Measurements from ENCODE around the gene PSMC5.
"Not testable (repeated sequence)": the region's sequence is repeated elsewhere in the genome, so short reads cannot be mapped to it uniquely, and the experiment has no call there.

Gene PSMC5

DNA sequence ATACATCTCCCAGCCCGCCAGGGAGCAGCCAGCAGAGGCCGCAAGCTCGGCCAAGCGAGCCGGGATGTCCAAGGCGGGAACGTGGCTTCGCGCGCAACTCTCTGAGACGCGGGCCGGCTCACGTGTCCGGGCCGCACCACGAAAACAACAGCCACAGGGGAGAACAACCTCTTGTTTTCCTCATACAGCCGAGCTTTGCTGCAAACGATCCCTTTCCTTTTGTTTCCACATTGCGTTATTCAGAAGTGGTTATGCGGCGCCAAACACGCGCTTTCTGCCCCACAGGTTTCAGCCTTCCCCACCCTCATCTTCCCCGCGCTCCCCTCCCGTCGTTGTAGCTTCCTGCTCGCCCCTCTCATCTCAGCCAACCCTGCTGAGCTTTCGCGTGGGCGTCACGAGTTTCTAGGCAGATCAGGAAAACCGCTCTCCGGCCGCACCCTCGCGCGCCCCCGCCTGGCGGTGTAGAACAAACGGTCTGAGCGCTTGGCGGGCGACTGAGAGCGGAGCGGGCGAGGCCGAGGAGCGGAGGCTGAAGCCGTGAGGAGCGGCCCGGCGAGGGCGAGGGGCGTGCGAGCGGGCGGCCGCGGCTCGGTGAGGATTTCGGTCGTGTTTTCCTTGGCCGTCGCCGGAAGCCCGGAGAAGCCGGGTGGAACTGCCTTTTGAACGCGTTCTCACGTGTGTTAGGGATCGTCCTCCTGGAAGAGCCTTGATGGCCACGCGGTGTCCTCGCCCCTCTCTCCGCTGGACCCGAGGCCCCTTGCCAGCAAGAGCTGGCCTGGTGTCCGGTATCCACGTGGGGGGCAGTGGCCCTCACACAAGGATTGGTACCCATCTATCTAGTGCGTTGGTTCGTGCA is 21.8 kb downstream of the PSMC5 start:
- no peaks in the 10 kb centered on the region for H3K9me3 Mint-ChIP-seq
- no peaks in the 10 kb centered on the region for H3K27me3 Mint-ChIP-seq
- peak overlapping the region; percentile 91 to 96 for H3K27ac Mint-ChIP-seq
- H3K36me3 Mint-ChIP-seq (ENCODE audit: insufficient read depth), result no peaks in the 10 kb centered on the region
- H3K4me3 Mint-ChIP-seq, result peak overlapping the region; percentile 60 to 83
- H3K4me1 Mint-ChIP-seq (ENCODE audit: low read depth in 2 of 2), result peaks cover 14 to 16% of the 10 kb centered on the region in 2 donors
- ATAC-seq (replicated peaks) (peak; percentile 95), DNase-seq (peak; percentile 94 to 96 (median 94))

DNA sequence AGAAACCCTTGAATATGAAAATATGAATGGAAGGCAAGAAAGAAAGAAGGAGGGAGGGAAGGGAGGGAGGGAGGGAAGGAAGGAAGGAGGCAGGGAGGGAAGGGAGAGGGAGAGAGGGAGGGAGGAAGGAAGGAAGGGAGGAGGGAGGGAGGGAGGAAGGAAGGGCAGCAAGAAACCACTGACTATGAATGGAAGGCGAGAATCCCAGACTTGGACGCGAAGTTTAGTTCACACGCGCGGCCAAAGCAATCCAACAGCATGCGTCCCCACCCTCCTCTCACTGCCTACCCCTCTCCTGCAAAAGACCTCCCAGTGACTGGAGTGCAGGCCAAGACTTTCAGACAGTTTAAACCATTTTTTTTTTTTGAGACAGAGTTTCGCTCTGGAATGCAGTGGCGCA is 23.2 kb downstream of the PSMC5 start:
- no peak overlapping the region for H3K4me3 Mint-ChIP-seq
- no peaks in the 10 kb centered on the region for H3K9me3 Mint-ChIP-seq
- no peaks in the 10 kb centered on the region for H3K27me3 Mint-ChIP-seq
- DNase-seq (no peak), ATAC-seq (replicated peaks) (no peak)
- H3K4me1 Mint-ChIP-seq (ENCODE audit: low read depth in 2 of 2), result peaks cover 14 to 15% of the 10 kb centered on the region in 2 donors
- no peaks in the 10 kb centered on the region for H3K36me3 Mint-ChIP-seq (ENCODE audit: insufficient read depth)
- H3K27ac Mint-ChIP-seq, result no peak overlapping the region

DNA sequence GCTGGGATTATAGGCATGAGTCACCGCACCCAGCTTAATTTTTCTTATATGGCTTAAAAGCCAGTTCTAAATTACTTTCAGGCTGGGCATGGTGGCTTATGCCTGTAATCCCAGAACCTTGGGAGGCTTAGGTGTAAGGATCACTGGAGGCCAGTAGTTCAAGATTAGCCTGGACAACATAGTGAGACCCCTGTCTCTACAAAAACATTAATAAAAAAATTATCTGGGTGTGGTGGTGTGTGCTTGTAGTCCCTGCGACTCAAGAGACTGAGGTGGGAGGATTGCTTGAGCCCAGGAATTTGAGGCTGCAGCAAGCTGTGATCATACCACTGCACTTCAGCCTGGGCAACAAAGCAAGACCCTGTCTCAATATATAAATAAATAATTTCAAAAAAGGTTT is 26.0 kb downstream of the PSMC5 start:
- DNase-seq, result no peak
- H3K27ac Mint-ChIP-seq, result no peak overlapping the region

DNA sequence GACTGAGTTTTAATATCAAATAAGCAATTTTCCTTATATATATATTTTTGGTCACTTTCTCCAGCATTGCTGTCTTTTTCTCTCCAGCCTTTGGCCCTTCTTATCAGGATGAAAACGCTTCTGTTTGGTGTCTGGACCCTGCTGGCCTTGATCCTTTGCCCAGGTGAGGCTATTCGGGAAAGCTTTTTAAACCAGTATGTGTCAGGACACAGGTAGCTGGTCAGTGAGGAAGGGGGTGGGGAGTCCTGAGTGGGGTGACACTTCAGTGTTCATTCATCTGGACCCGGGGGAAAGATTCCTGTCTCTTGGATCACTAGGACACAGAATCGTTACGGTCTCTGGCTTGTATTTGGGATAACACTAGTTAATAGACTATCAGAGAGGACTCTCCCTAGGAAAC is 27.5 kb downstream of the PSMC5 start:
- H3K36me3 Mint-ChIP-seq (ENCODE audit: insufficient read depth), result no peaks in the 10 kb centered on the region
- no peak for DNase-seq
- peaks cover 0 to 6% of the 10 kb centered on the region in 2 donors for H3K27me3 Mint-ChIP-seq
- H3K9me3 Mint-ChIP-seq, result no peaks in the 10 kb centered on the region
- H3K4me3 Mint-ChIP-seq, result no peak overlapping the region
- H3K27ac Mint-ChIP-seq, result no peak overlapping the region
- no peaks in the 10 kb centered on the region for H3K4me1 Mint-ChIP-seq (ENCODE audit: low read depth in 2 of 2)
- ATAC-seq (replicated peaks), result no peak

More for the DNA sequence above, 26.0 kb downstream of the PSMC5 start:
- Mint-ChIP-seq H3K4me3 (no peak overlapping the region), H3K9me3 (no peaks in the 10 kb centered on the region), H3K27me3 (no peaks in the 10 kb centered on the region), H3K36me3 (ENCODE audit: insufficient read depth) (no peaks in the 10 kb centered on the region), H3K4me1 (ENCODE audit: low read depth in 2 of 2) (peaks cover 8% of the 10 kb centered on the region in 2 donors)
- no peak for ATAC-seq (replicated peaks)

DNA sequence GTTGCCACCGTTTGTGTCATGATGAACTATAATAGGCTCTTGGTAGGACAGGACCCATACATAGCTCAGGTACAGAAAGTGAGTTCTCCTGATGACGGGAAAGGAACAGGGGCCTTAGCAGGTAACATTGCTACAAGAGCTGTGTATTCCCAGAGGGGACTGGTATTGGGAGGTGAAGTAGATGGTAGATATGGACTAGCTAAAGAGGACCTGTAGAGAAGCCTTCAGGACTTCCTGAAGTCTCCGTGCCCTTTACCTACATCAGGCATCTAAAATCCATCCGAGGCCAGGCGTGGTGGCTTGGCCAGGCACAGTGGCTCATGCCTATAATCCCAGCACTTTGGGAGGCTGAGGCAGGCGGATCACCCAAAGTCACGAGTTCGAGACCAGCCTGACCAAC is 28.0 kb downstream of the PSMC5 start:
- Mint-ChIP-seq H3K4me1 (ENCODE audit: low read depth in 2 of 2) (no peaks in the 10 kb centered on the region), H3K36me3 (ENCODE audit: insufficient read depth) (no peaks in the 10 kb centered on the region), H3K27ac (no peak overlapping the region), H3K9me3 (no peaks in the 10 kb centered on the region), H3K27me3 (peaks cover 0 to 11% of the 10 kb centered on the region in 2 donors), H3K4me3 (no peak overlapping the region)
- ATAC-seq (replicated peaks), result no peak
- DNase-seq, result no peak

DNA sequence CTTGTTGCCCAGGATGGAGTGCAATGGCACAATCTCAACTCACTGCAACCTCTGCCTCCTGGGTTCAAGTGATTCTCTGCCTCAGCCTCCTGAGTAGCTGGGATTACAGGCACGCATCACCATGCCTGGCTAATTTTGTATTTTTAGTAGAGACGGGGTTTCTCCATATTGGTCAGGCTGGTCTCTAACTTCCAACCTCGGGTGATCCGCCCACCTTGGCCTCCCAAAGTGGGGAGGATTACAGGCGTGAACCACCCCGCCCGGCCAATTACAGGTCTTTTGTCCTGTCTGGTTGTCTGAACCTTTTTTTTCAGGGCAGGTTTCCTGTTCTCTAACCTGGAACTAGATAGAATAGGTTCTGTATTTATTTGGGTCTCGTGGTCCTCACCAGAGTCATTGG is 29.2 kb downstream of the PSMC5 start:
- H3K4me1 Mint-ChIP-seq (ENCODE audit: low read depth in 2 of 2); H3K36me3 Mint-ChIP-seq (ENCODE audit: insufficient read depth); H3K9me3 Mint-ChIP-seq; H3K4me3 Mint-ChIP-seq; ATAC-seq (replicated peaks); H3K27ac Mint-ChIP-seq; DNase-seq: not testable (repeated sequence)
- peaks cover 6 to 19% of the 10 kb centered on the region in 2 donors for H3K27me3 Mint-ChIP-seq

DNA sequence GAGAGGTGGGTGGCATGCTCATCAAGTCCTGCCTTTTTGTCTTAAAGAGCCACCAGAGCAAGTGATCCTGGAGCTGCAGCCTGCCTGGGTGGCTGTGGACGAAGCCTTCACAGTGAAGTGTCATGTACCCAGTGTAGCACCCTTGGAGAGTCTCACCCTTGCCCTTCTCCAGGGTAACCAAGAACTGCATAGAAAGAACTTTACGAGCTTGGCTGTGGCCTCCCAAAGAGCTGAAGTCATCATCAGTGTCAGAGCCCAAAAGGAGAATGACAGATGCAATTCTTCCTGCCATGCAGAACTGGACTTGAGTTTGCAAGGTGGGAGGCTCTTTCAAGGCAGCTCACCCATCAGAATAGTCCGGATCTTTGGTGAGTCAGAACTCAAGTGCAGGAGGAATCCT is 32.0 kb downstream of the PSMC5 start:
- ATAC-seq (replicated peaks) (no peak), DNase-seq (no peak)
- H3K27ac Mint-ChIP-seq, result no peak overlapping the region
- H3K27me3 Mint-ChIP-seq, result peaks cover 6 to 19% of the 10 kb centered on the region in 2 donors
- H3K4me1 Mint-ChIP-seq (ENCODE audit: low read depth in 2 of 2), result no peaks in the 10 kb centered on the region
- no peaks in the 10 kb centered on the region for H3K36me3 Mint-ChIP-seq (ENCODE audit: insufficient read depth)
- H3K4me3 Mint-ChIP-seq, result no peak overlapping the region
- H3K9me3 Mint-ChIP-seq, result no peaks in the 10 kb centered on the region

DNA sequence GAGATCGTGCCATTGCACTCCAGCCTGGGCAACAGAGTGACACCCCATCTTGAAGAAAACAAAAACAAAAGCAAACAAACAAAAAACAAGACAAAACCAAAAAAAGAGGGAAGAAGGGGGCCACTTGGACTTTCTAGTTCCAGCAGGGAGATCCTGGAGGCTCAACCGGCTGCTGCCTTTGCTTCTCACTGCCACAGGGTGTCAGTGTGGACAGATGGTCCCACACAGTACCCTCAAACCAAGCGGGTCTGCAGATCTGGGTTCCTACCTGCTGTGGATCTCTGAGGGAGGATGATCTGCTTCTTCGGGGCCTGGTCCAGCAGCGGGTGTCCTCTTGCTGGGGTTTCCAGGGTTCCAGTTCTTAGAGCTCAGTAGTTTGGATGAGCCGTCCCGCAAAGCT is 39.4 kb downstream of the PSMC5 start:
- DNase-seq; H3K4me1 Mint-ChIP-seq (ENCODE audit: low read depth in 2 of 2); H3K9me3 Mint-ChIP-seq; H3K27ac Mint-ChIP-seq; ATAC-seq (replicated peaks); H3K4me3 Mint-ChIP-seq; H3K36me3 Mint-ChIP-seq (ENCODE audit: insufficient read depth); H3K27me3 Mint-ChIP-seq: not testable (repeated sequence)

DNA sequence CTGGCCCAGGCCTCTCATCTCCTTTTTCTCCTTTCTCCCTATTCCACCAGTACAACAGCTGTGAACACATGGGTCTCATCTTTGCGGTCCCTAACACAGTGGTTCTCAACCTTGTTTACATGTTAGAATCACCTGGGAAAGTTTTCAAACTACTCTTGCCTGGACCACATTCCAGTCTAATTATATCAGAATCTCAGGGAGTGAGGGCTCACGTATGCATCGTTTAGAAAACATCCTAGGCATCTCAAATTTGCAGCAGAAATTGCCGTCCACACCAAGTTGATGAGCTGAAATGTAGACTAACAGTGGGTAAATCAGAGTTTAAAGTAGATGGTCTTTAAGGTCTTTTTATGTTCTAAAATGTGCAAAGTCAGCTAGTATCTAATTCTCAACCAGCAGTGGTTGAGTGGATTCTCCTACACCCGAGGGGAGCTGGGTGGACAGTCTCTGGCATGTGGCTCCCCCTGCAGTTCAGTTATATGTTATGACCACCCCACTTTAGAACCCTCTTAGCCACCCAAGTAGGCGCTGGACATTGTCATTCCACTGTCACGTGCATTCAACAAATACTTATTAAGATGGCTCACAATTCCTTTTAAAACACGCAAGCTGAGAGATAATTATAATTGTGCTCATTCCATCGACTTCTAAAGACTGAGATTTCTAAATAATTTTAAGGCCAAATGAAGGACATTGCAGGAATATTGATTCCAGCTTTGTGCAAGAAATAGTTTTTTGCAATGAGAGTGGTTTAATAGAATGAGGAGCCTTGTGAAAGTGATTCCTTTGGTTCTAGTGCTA is 42.5 kb downstream of the PSMC5 start:
- H3K4me1 Mint-ChIP-seq (ENCODE audit: low read depth in 2 of 2); DNase-seq; H3K9me3 Mint-ChIP-seq; H3K27ac Mint-ChIP-seq; H3K4me3 Mint-ChIP-seq; ATAC-seq (replicated peaks); H3K36me3 Mint-ChIP-seq (ENCODE audit: insufficient read depth): not testable (repeated sequence)
- H3K27me3 Mint-ChIP-seq, result peaks cover 8 to 11% of the 10 kb centered on the region in 2 donors

DNA sequence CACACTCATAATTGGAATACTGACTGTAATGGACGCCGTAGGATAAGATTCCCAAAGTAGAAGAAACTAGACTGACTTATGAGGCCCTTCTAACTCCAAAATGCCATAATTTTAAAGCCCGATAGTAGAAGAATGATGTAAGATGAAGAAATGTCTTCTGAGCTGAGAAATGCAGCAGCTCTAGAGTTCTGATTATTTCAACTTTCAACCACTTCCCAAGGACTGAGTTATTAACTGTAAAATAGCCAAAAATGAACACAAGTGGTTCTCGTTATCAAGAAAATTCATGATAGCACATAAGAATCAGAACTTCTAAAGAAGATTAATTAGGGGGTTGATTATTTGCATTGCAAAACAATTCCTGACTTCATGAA is 43.0 kb downstream of the PSMC5 start:
- H3K27me3 Mint-ChIP-seq, result peaks cover 9 to 11% of the 10 kb centered on the region in 2 donors
- H3K27ac Mint-ChIP-seq; H3K4me3 Mint-ChIP-seq; DNase-seq; H3K4me1 Mint-ChIP-seq (ENCODE audit: low read depth in 2 of 2); H3K9me3 Mint-ChIP-seq; ATAC-seq (replicated peaks); H3K36me3 Mint-ChIP-seq (ENCODE audit: insufficient read depth): not testable (repeated sequence)

DNA sequence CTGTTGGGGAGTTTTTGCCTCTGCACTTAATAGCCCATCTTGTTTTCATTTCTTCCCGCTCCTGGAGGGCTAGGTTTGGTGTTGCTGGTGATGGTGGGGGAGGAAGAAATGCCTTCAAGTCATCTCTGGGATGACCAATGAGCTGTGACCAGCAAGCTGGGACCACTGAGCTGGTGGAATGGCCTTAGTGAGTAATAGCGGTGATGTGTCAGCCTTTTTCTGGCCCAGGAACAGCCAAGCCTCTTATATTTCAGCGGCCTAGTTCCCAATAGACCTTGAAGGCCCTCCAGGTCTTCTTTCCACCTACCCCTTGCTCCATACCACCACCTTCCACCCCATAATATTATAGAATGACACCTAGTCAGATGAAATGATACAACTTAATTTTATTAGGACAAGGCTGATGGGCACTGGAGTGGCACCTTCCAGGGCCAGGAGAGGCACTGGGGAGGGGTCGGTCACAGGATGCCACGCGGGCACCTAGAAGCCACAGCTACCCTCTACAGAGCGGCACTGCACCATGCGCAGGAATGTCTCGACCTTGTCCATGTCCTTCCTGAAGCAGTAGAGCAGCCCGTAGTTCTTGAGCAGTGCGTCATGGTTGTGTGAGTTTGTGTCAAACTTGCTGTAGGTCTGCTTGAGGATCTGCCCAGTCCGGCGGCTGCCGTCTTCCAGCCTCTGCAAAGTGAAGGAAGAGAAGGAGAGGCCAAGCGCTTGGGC is 44.6 kb downstream of the PSMC5 start:
- H3K9me3 Mint-ChIP-seq; ATAC-seq (replicated peaks); H3K4me1 Mint-ChIP-seq (ENCODE audit: low read depth in 2 of 2); H3K27ac Mint-ChIP-seq; DNase-seq; H3K36me3 Mint-ChIP-seq (ENCODE audit: insufficient read depth); H3K4me3 Mint-ChIP-seq: not testable (repeated sequence)
- H3K27me3 Mint-ChIP-seq, result peaks cover 6 to 14% of the 10 kb centered on the region in 2 donors

DNA sequence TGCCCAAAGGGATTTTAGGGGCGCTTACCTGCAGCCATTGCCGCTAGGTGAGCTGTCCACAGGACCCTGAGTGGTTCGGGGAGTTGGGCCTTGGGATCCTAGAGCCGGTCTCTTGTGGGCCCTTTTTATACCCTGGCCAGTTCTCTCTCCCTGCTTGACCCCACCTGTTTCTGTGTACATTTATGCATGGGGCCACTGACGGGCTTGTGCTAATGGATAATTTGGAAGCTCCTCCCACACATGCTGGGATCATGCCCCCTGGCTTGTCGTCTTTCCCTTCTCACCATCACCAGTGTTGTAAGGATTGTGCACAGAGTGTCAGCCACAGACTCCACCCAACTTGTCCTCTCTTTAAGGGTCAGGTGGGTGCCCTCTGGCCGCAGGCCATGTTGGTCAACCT is 46.3 kb downstream of the PSMC5 start, which contains the start of gene CSH2:
Gene CSH2, minus strand, starts transcription at position 101 of the 400 bp plus-strand sequence. Its CDS starts 63 bp downstream, at position 38.
- not testable (repeated sequence) for ATAC-seq (replicated peaks); H3K9me3 Mint-ChIP-seq; H3K27ac Mint-ChIP-seq; DNase-seq; H3K4me1 Mint-ChIP-seq (ENCODE audit: low read depth in 2 of 2); H3K36me3 Mint-ChIP-seq (ENCODE audit: insufficient read depth); H3K4me3 Mint-ChIP-seq
- peaks cover 18 to 23% of the 10 kb centered on the region in 2 donors for H3K27me3 Mint-ChIP-seq

DNA sequence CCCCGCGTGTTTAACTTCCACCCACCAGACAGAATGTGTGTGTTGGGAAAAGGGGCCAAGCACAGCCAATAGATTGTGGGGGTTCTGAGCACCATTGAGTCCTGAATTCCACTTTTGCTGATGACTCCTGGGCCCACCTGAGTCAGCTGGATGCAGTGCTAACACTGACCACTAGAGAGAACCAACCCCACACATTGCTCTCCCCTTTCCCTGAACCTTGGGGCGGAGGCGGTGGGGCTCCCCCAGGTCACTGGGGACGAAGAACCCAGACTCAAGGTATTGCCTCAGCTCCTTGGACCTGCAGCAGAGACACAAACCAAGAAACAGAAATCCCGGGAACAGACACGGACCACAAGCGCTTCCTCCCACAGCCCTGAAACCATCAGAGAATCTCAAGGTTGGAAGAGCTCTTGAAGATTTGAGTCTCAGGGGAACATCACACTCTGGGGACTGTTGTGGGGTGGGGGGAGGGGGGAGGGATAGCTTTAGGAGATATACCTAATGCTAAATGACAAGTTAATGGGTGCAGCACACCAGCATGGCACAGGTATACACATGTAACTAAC is 46.9 kb downstream of the PSMC5 start:
- H3K27ac Mint-ChIP-seq; H3K4me1 Mint-ChIP-seq (ENCODE audit: low read depth in 2 of 2); DNase-seq; H3K36me3 Mint-ChIP-seq (ENCODE audit: insufficient read depth); ATAC-seq (replicated peaks); H3K4me3 Mint-ChIP-seq; H3K9me3 Mint-ChIP-seq: not testable (repeated sequence)
- peaks cover 19 to 24% of the 10 kb centered on the region in 2 donors for H3K27me3 Mint-ChIP-seq

Measured in effector memory CD8-positive, alpha-beta T cell (primary cell).